Measurements from ENCODE around the gene SET.

- no peak for TF ChIP-seq POLR2A (IDR thresholded peaks at IDR 0.05)
- no peak for TF ChIP-seq CTCF (IDR thresholded peaks at IDR 0.05)
- TF ChIP-seq POLR2AphosphoS5 (IDR thresholded peaks at IDR 0.05), result no peak
Observed at GRCh38 chr9:128642675-128643245, 46.3 kb upstream of the SET start.

All from gastroesophageal sphincter (tissue), 3 donors.